WERI-Rb-1 (cell line): ENCODE data around the gene TJP3.
"Not testable (repeated sequence)": the region's sequence is repeated elsewhere in the genome, so short reads cannot be mapped to it uniquely, and the experiment has no call there.

Experiments used
- DNase-seq: peaks from one replicate; pipeline ENCODE4 v3.0.0-alpha.2; 2020
- H3K27ac ChIP-seq: fragments of 250-450 bp; sonication (Bioruptor Pico); 2 replicates; pipeline ENCODE4 v1.5.1; 2020; ENCODE audit warnings: mild to moderate bottlenecking, moderate library complexity
- H3K27me3 ChIP-seq: fragments of 250-450 bp; sonication (Bioruptor Pico); 2 replicates; pipeline ENCODE4 v1.5.1; 2021; ENCODE audit warnings: mild to moderate bottlenecking, low read depth, moderate library complexity; ENCODE audit not compliant: insufficient read depth, severe bottlenecking
- H3K36me3 ChIP-seq: fragments of 250-450 bp; sonication (Bioruptor Pico); 2 replicates; pipeline ENCODE4 v1.5.1; 2020; ENCODE audit warnings: mild to moderate bottlenecking, moderate library complexity
- H3K4me3 ChIP-seq: 2 replicates; pipeline ENCODE4 v1.5.1; 2011; ENCODE audit warnings: low read depth, mild to moderate bottlenecking, control low read depth, low read length
- H3K9me3 ChIP-seq: fragments of 250-450 bp; sonication (Bioruptor Pico); 2 replicates; pipeline ENCODE4 v1.5.1; 2021; ENCODE audit warnings: mild to moderate bottlenecking, moderate library complexity; ENCODE audit not compliant: severe bottlenecking
- TF ChIP-seq, protein P1 (sequence below): IDR thresholded peaks from 2 replicates; pipeline ENCODE4 v1.5.1; 2011; ENCODE audit warnings: low read depth, mild to moderate bottlenecking, control low read depth, inconsistent platforms, low read length

TJP3 gene

DNA sequence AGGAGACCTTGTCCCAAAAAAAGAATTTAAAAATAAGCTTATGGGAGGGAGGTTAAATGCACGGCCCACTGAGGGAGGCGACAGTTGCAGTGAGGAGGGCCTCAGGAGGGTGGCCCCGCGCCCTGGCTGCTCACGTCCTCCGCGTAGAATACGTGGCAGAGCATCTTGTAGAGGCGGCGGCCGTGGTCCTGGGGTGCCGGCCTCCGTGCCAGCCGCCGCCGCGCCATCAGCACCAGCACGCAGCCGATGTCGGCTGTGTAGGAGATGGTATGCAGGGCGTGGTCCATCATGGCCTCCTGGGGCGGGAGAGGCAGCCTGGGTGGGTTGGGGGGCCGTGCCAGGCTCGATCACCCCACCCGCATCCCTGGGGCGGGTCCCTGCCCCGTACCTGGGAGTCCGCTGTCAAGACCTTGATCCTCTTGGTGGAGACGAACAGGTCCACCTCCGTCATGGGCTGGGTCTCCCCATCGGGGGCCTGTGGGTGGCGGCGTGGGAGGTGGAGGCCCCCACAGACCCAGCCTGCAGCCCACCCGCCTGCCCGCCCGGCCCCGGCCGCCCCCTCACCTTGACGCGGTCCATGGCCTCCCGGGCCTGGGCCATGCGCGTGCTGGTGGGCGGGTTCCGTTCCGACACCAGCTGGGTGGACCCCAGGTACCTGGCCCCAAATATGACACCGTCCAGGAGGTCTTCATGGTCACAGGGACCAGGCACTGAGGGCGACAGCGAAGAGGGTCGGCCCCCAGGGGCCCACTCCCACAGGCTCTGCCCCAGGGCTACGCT is 45.6 kb downstream of the TJP3 start:
- Histone ChIP-seq H3K4me3 (no peak overlapping the region), H3K27ac (no peak overlapping the region), H3K9me3 (no peaks in the 10 kb centered on the region), H3K36me3 (peaks cover 61% of the 10 kb centered on the region), H3K27me3 (no peaks in the 10 kb centered on the region)
- DNase-seq = no peak
- TF ChIP-seq, protein P1, sequence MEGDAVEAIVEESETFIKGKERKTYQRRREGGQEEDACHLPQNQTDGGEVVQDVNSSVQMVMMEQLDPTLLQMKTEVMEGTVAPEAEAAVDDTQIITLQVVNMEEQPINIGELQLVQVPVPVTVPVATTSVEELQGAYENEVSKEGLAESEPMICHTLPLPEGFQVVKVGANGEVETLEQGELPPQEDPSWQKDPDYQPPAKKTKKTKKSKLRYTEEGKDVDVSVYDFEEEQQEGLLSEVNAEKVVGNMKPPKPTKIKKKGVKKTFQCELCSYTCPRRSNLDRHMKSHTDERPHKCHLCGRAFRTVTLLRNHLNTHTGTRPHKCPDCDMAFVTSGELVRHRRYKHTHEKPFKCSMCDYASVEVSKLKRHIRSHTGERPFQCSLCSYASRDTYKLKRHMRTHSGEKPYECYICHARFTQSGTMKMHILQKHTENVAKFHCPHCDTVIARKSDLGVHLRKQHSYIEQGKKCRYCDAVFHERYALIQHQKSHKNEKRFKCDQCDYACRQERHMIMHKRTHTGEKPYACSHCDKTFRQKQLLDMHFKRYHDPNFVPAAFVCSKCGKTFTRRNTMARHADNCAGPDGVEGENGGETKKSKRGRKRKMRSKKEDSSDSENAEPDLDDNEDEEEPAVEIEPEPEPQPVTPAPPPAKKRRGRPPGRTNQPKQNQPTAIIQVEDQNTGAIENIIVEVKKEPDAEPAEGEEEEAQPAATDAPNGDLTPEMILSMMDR = no peak

DNA sequence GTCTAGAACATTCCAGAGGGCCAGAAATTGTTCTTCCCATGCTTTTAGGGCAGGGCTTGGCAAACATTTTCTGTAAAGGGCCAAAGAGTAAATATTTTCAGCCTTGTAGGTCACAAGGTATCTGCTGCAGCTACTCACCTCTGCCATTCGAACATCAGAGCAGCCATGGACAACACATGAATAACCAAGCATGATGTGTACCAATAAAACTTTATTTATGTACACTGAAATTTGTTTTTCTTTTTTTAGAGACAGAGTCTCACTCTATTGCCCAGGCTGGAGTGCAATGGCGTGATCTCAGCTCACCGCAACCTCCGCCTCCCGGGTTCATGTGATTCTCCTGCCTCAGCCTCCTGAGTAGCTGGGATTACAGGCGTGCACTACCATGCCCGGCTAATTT is 49.5 kb downstream of the TJP3 start:
- not testable (repeated sequence) for H3K27ac ChIP-seq, H3K4me3 ChIP-seq, H3K9me3 ChIP-seq, H3K27me3 ChIP-seq, DNase-seq
- H3K36me3 ChIP-seq = peaks cover 35% of the 10 kb centered on the region

DNA sequence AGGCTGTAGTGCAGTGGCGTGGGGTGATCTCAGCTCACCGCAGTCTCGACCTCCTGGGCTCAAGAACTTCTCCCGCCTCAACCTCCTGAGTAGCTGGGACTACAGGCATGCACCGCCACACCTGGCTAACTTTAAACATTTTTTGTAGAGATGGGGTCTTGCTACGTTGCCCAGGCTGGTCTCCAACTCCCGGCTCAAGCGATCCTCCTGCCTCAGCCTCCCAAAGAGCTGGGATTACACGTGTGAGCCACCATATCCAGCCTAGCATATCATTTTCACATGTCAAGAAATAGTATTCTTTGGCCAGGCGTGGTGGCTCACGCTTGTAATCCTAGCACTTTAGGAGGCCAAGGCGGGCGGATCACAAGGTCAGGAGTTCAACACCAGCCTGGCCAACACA is 50.1 kb downstream of the TJP3 start:
- H3K27me3 ChIP-seq, DNase-seq, H3K27ac ChIP-seq, H3K4me3 ChIP-seq, H3K9me3 ChIP-seq: not testable (repeated sequence)
- peaks cover 35% of the 10 kb centered on the region for H3K36me3 ChIP-seq

DNA sequence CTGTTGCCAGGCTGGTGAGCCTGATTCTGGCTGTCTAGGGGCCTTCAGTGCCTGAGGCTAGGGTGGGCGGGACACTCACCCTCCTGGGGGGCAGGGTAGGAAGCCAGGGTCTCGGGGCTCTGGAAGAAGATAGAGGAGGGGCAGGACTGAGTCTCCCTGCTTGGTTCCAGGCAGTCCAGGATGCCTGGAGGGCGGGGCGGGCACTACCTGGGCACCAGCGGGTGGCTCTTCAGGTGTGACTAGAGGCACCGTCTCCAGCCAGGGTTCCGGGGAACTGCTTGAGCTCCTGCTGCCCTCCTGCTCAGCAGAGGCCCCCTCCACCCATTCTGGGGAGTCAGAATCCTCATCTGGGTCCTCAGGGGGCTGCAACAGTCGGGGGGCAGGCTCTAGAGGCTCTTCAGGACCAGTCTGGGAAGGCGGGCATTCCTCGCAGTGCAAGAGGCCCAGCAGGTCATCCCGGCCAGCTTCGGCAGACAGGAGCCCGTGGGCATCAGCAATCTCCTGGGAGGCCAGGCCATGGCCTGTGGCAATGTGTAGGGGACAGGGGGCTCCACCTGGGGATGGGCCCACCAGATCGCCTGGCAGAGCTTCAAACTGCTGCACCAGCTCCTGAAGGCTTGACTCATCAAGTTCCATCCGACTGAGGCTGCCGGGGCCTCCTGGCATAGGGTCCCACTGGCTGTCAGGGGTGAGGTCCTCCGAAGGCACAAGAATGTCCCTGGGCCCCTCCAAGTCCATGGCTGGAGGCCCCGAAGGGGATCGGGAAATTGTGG is 51.5 kb downstream of the TJP3 start:
- H3K4me3 ChIP-seq = no peak overlapping the region
- no peak for DNase-seq
- no peak overlapping the region for H3K27ac ChIP-seq
- H3K27me3 ChIP-seq = no peaks in the 10 kb centered on the region
- H3K36me3 ChIP-seq = peaks cover 29% of the 10 kb centered on the region
- TF ChIP-seq, protein P1 = no peak
- no peaks in the 10 kb centered on the region for H3K9me3 ChIP-seq

- TF ChIP-seq, protein P1 = no peak
Measured at GRCh38 chr19:3760871-3761361, 52.7 kb downstream of the TJP3 start.

DNA sequence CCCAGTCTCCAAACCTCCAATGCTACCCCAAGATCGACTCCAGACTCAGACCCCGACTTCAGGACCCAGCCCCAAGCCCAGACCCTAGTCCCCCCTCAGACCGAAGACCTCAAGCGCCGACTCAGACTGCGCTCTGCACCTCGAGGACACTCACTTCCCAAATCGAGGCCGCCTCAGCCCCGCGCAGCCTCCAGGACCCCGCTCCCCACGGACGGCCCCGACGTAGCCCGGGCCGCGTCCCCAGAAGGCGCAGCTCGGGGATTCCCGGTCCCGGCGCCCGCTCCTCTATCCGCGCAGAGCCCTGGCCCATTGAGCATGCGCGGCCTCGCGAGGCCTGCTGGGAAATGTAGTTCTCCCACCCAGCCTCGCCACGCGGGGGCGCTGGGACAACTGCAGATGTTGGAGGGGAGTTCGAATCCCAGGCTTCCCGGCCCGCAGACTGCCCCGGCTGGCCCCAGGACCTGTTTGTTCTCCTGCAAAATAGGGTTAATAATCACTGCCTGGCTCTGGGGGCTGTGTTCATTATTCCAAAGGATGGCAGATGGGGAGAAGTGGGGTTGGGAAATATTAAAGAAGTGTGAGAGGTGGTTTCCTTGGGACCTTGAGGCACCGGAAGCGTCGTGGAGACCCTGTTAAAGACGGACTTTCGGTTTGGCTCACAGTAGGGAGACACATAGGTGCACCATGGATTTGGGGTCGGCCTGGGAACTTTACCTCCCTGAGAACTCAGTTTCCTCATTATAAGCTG is 53.4 kb downstream of the TJP3 start, which contains the start of gene APBA3:
Gene APBA3, minus strand, starts transcription at position 311 of the 748 bp plus-strand sequence. CDS start 1,428 bp downstream, outside the sequence.
- Histone ChIP-seq H3K4me3 (peak within 1 kb of the TSS; percentile 77), H3K36me3 (peaks cover 42% of the 10 kb centered on the region), H3K27me3 (no peaks in the 10 kb centered on the region), H3K9me3 (no peaks in the 10 kb centered on the region), H3K27ac (peak within 1 kb of the TSS; percentile 97)
- TF ChIP-seq, protein P1 = peak; percentile 82
- peak; percentile 93 for DNase-seq

More at GRCh38 chr19:3760871-3761361, 52.7 kb downstream of the TJP3 start:
- Histone ChIP-seq H3K27ac (peak overlapping the region; percentile 81), H3K27me3 (no peaks in the 10 kb centered on the region), H3K9me3 (no peaks in the 10 kb centered on the region), H3K4me3 (peak overlapping the region; percentile 77), H3K36me3 (peaks cover 36% of the 10 kb centered on the region)
- no peak for DNase-seq
